Stomach (tissue), 9 donors: ENCODE measurements around the gene ADAM30. TPM values are rescaled to one million over a fixed set of nuclear protein-coding genes. Genes with fewer than 3 reads are reported as not detected.

Experiments used
- DNase-seq, 2 donors: peaks; one replicate each; pipeline versions ENCODE4 v3.0.0 to v3.0.0-alpha.2; 2013 to 2019
- H3K27ac ChIP-seq, 5 donors: fragments of 200-600 bp in 4 of 5; sonication (generic) in 4 of 5; one replicate each; pipeline ENCODE4 v1.5.1; 2013 to 2019; ENCODE audit warnings: mild to moderate bottlenecking in 1 of 5, moderate library complexity in 1 of 5
- H3K27me3 ChIP-seq, 3 donors: fragments of 200-600 bp; sonication (generic); one replicate each; pipeline ENCODE4 v1.5.1; 2017 to 2019; ENCODE audit warnings: mixed run types in 1 of 3
- H3K36me3 ChIP-seq, 4 donors: fragments of 200-600 bp; sonication (generic); 1 replicate in 3 of 4; 2 replicates in 1 of 4; pipeline ENCODE4 v1.5.1; 2016 to 2019
- H3K4me1 ChIP-seq, 4 donors: fragments of 200-600 bp; sonication (generic); one replicate each; pipeline ENCODE4 v1.5.1; 2016 to 2019
- H3K4me3 ChIP-seq, 4 donors: fragments of 200-600 bp; sonication (generic) in 3 of 4; one replicate each; pipeline ENCODE4 v1.5.1; 2016 to 2019; ENCODE audit warnings: mild to moderate bottlenecking in 1 of 4
- H3K9me3 ChIP-seq, 4 donors: fragments of 200-600 bp; sonication (generic); one replicate each; pipeline ENCODE4 v1.5.1; 2016 to 2019
- EP300 ChIP-seq: sonication (generic); formaldehyde crosslinking; IDR thresholded peaks from one replicate; pipeline ENCODE4 v1.6.1; 2017; ENCODE audit warnings: antibody characterized with exemption
- POLR2A ChIP-seq, 4 donors: fragments of 450-650 bp; IDR thresholded peaks; one replicate each; pipeline ENCODE4 v1.6.1; 2016; ENCODE audit warnings: antibody characterized with exemption in 4 of 4, control low read depth in 2 of 4, mild to moderate bottlenecking in 1 of 4, moderate library complexity in 1 of 4
- POLR2AphosphoS5 ChIP-seq, 3 donors: sonication (generic); formaldehyde crosslinking; IDR thresholded peaks; one replicate each; pipeline ENCODE4 v1.6.1; 2016; ENCODE audit warnings: antibody characterized with exemption in 3 of 3
- WGBS, 5 donors: extraction: QIAGEN DNeasy Blood & Tissue Kit in 3 of 5; methylation state at CpG; one replicate each; pipeline versions ENCODE4 v1.1.5 to v1.1.7; 2013 to 2018; 5-methylcytosine and 5-hydroxymethylcytosine counted together
- intact Hi-C: fragments of 100-400 bp; cut with DNase I; formaldehyde crosslinking; loops from one replicate; pipeline ENCODE4 v1.15.1; 2023; ENCODE audit warnings: low total_unique reads
- polyA plus RNA-seq, 3 donors: library from polyadenylated mRNA; stranded (reverse); fragments of 200-250 nt; gene quantifications; one replicate each; pipeline ENCODE4 v1.2.3, GENCODE V29; 2013
- total RNA-seq, 5 donors: library from RNA; depleted of rRNA; stranded (reverse); fragments of >200 nt; gene quantifications; one replicate each; pipeline versions ENCODE4 v1.1.0 to v1.2.3, GENCODE V29; 2014 to 2016
- TF ChIP-seq, protein P1 (sequence below), 7 experiments: fragments of 450-650 bp in 4 of 7; fragments of 200-600 bp in 3 of 7; sonication (generic) in 3 of 7; IDR thresholded peaks; one replicate each; pipeline ENCODE4 v1.5.1; 2016 to 2019; ENCODE audit warnings: antibody characterized with exemption in 7 of 7, control low read depth in 2 of 7, mild to moderate bottlenecking in 1 of 7
- donor health status: healthy with polysubstance abuse.
- donor health status: Bipolar disorder and iron deficiency.
- donor health status: healthy.

The ADAM30 gene
- total and polyA plus RNA-seq, 8 donors: not detected

DNA sequence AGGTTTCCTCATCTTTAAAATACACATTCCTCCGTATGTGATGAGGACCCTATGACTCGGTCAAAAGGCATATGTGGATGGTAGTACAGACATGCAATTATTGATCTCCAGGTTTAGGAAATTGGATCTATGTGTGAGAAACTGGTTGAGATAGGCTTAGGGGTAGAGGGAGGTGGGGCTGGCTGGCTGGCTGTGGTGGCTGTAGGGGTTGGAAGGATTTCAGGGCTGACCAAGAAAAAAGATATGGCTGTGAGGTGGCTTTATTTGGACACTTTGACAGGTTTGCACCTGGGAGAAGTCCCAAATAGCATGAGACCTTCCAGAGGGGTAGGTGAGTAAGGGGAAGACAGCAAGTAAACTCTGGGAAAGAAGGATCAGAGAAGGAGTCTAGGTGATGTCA, 39.6 kb upstream of the ADAM30 start:
- H3K4me1 ChIP-seq: no peaks in the 10 kb centered on the region
- no peak overlapping the region for H3K27ac ChIP-seq
- intact Hi-C loops: no loop called here
- H3K36me3 ChIP-seq: peaks cover 43 to 89% (median 87%) of the 10 kb centered on the region in 4 donors
- WGBS, 5 donors: 91 to 98% (median 95%) methylated on average over 2 of the region's 2 CpGs
- H3K9me3 ChIP-seq: peaks cover 0 to 18% (median 3%) of the 10 kb centered on the region in 4 donors
- TF ChIP-seq POLR2A (IDR thresholded peaks at IDR 0.05) (no peak), EP300 (no peak), POLR2AphosphoS5 (IDR thresholded peaks at IDR 0.05) (no peak)
- TF ChIP-seq, protein P1, sequence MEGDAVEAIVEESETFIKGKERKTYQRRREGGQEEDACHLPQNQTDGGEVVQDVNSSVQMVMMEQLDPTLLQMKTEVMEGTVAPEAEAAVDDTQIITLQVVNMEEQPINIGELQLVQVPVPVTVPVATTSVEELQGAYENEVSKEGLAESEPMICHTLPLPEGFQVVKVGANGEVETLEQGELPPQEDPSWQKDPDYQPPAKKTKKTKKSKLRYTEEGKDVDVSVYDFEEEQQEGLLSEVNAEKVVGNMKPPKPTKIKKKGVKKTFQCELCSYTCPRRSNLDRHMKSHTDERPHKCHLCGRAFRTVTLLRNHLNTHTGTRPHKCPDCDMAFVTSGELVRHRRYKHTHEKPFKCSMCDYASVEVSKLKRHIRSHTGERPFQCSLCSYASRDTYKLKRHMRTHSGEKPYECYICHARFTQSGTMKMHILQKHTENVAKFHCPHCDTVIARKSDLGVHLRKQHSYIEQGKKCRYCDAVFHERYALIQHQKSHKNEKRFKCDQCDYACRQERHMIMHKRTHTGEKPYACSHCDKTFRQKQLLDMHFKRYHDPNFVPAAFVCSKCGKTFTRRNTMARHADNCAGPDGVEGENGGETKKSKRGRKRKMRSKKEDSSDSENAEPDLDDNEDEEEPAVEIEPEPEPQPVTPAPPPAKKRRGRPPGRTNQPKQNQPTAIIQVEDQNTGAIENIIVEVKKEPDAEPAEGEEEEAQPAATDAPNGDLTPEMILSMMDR (IDR thresholded peaks at IDR 0.05): no peak
- H3K4me3 ChIP-seq: no peak overlapping the region
- no peak for DNase-seq
- no peaks in the 10 kb centered on the region for H3K27me3 ChIP-seq

- Histone ChIP-seq H3K4me1 (no peaks in the 10 kb centered on the region), H3K27ac (no peak overlapping the region), H3K36me3 (peaks cover 39 to 88% (median 87%) of the 10 kb centered on the region in 4 donors), H3K4me3 (no peak overlapping the region), H3K9me3 (peaks cover 0 to 18% (median 3%) of the 10 kb centered on the region in 4 donors), H3K27me3 (no peaks in the 10 kb centered on the region)
- no peak for DNase-seq
- WGBS, 5 donors: 42 to 85% (median 52%) methylated on average over 1 of the region's 1 CpG
- intact Hi-C loops: no loop called here
- TF ChIP-seq EP300 (no peak), POLR2AphosphoS5 (IDR thresholded peaks at IDR 0.05) (no peak), POLR2A (IDR thresholded peaks at IDR 0.05) (no peak)
- TF ChIP-seq, protein P1 (IDR thresholded peaks at IDR 0.05): no peak
Measured at GRCh38 chr1:119935373-119935772, 39.1 kb upstream of the ADAM30 start.

DNA sequence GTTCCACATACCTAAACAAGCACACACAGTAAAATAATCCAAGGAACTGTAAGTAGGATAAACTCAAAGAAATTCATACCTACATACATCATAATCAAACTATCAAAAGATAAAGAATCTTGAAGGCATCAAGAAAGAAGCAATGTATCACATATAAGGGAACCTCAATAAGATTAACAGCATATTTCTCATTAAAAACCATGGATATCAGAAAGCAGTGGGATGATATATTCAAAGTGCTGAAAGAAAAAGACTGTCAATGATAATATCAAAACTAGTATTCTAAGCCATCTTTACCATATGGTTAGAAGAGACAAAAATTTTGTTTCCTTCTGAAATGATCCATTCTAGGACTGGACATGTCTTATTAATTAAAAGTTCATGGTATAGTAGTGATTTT, 37.1 kb upstream of the ADAM30 start:
- intact Hi-C loops: no loop called here
- H3K4me1 ChIP-seq: no peaks in the 10 kb centered on the region
- peaks cover 33 to 87% (median 86%) of the 10 kb centered on the region in 4 donors for H3K36me3 ChIP-seq
- H3K9me3 ChIP-seq: peaks cover 0 to 18% (median 3%) of the 10 kb centered on the region in 4 donors
- TF ChIP-seq, protein P1 (IDR thresholded peaks at IDR 0.05): no peak
- TF ChIP-seq EP300: no peak
- no peak for TF ChIP-seq POLR2AphosphoS5 (IDR thresholded peaks at IDR 0.05)
- no peak for TF ChIP-seq POLR2A (IDR thresholded peaks at IDR 0.05)
- H3K27ac ChIP-seq: no peak overlapping the region
- no peaks in the 10 kb centered on the region for H3K27me3 ChIP-seq
- no peak overlapping the region for H3K4me3 ChIP-seq
- no peak for DNase-seq

DNA sequence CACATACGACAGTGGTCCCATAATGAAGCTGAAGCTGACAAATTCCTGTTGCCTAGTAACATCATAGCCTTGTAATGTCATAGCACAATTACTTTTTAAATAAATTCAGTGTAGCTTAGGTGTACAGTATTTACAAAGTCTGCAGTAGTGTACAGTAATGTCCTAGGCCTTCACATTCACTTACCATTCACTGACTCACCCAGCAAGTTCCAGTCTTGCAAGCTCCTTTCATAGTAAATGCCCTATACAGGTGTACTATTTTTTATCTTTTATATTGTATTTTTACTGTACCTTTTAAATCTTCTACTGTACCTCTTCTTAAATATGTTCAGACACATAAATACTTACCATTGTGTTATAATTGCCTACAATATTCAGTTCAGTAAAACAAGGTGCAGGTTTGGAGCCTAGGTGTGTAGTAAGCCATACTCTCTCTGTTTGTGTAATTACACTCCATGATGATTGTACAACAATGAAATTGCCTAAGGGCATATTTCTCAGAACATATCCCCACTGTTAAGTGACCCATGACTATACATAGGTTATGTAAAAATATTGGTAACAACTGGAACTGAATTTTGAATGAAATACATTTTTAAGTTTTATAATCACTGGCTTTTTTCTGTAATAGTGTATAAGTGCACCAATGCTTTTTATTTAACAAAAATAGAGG, 33.5 kb upstream of the ADAM30 start:
- no peaks in the 10 kb centered on the region for H3K4me1 ChIP-seq
- 89 to 100% (median 91%) methylated on average over 1 of the region's 1 CpG for WGBS, 5 donors
- no peaks in the 10 kb centered on the region for H3K27me3 ChIP-seq
- no peak overlapping the region for H3K4me3 ChIP-seq
- TF ChIP-seq, protein P1 (IDR thresholded peaks at IDR 0.05): no peak
- no peak for TF ChIP-seq EP300
- TF ChIP-seq POLR2A (IDR thresholded peaks at IDR 0.05): no peak
- no peak for TF ChIP-seq POLR2AphosphoS5 (IDR thresholded peaks at IDR 0.05)
- H3K9me3 ChIP-seq: peaks cover 0 to 18% (median 3%) of the 10 kb centered on the region in 4 donors
- peaks cover 30 to 89% (median 87%) of the 10 kb centered on the region in 4 donors for H3K36me3 ChIP-seq
- DNase-seq: no peak
- H3K27ac ChIP-seq: no peak overlapping the region
- intact Hi-C loops: no loop called here
